Measurements from ENCODE around the gene FBXO10.

DNA sequence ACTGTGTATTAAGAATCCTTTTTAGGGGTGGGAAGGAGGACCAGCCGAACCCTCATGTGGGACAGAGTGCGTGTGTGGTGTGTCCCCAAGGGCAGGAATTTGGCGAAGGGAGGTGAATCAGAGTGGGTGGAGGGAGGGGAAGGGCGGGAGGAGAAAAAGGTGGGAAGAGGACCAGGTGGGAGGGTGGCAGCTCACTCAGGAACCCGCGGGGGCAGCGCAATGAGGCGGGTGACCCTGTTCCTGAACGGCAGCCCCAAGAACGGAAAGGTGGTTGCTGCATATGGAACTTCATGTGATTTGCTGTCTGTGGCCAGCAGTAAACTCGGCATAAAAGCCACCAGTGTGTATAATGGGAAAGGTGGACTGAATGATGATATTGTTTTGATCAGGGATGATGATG, 99.2 kb downstream of the FBXO10 start:
- TF ChIP-seq, protein P1, sequence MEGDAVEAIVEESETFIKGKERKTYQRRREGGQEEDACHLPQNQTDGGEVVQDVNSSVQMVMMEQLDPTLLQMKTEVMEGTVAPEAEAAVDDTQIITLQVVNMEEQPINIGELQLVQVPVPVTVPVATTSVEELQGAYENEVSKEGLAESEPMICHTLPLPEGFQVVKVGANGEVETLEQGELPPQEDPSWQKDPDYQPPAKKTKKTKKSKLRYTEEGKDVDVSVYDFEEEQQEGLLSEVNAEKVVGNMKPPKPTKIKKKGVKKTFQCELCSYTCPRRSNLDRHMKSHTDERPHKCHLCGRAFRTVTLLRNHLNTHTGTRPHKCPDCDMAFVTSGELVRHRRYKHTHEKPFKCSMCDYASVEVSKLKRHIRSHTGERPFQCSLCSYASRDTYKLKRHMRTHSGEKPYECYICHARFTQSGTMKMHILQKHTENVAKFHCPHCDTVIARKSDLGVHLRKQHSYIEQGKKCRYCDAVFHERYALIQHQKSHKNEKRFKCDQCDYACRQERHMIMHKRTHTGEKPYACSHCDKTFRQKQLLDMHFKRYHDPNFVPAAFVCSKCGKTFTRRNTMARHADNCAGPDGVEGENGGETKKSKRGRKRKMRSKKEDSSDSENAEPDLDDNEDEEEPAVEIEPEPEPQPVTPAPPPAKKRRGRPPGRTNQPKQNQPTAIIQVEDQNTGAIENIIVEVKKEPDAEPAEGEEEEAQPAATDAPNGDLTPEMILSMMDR (IDR thresholded peaks at IDR 0.05) = no peak
- TF ChIP-seq POLR2A (IDR thresholded peaks at IDR 0.05) = no peak
